ENCODE measurements around the gene SDF2L1.

DNA sequence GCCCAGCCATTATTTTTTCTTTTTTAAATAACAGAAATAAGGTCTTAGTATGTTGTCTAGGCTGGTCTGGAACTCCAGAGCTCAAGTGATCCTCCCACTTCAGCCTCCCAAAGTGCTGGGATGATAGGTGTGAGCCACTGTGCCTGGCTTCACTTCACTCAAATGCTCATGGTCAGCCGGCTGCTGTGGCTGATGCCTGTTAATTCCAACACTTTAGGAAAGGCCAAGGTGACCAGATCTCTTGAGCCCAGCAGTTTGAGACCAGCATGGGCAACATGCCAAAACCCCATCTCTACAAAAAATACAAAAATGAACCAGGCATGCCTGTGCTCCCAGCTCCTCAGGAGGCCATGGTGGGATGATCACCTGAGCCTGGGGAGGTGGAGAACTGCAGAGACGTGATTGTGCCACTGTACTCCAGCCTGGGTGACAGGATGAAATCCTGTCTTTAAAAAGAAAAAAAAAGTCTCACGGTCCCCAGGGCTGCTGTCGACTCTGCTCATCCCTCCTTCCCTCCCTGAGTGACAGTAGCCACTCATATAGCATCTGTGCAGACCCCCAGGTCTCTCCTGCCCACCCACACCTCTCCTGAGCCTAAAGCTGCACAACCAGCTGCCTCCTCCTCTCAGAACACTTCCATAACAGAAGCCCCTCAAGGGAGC, 15.9 kb upstream of the SDF2L1 start:
- no peak for TF ChIP-seq EZH2phosphoT487 (IDR thresholded peaks at IDR 0.05; ENCODE audit: borderline replicate concordance, low read depth, low read length)
- TF ChIP-seq, protein P1, sequence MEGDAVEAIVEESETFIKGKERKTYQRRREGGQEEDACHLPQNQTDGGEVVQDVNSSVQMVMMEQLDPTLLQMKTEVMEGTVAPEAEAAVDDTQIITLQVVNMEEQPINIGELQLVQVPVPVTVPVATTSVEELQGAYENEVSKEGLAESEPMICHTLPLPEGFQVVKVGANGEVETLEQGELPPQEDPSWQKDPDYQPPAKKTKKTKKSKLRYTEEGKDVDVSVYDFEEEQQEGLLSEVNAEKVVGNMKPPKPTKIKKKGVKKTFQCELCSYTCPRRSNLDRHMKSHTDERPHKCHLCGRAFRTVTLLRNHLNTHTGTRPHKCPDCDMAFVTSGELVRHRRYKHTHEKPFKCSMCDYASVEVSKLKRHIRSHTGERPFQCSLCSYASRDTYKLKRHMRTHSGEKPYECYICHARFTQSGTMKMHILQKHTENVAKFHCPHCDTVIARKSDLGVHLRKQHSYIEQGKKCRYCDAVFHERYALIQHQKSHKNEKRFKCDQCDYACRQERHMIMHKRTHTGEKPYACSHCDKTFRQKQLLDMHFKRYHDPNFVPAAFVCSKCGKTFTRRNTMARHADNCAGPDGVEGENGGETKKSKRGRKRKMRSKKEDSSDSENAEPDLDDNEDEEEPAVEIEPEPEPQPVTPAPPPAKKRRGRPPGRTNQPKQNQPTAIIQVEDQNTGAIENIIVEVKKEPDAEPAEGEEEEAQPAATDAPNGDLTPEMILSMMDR (conservative IDR thresholded peaks at IDR 0.05; ENCODE audit: low read length): no peak
